WTC11 (cell line): ENCODE measurements around the gene CNOT9. TPM values are rescaled to one million over a fixed set of nuclear protein-coding genes. Genes with fewer than 3 reads are reported as not detected.

Source experiments
- ATAC-seq: fragments of 200-7000 bp; cut with Tn5 transposase; 2 replicates; pipeline ENCODE4 v1.10.0; 2021; ENCODE audit warnings: mild to moderate bottlenecking, moderate library complexity
- CTCF ChIA-PET: fragments of 300-600 bp; sonication (Branson Sonifier 250); formaldehyde crosslinking; loops from one replicate; lab custom pipeline; 2021; ENCODE audit warnings: antibody characterized with exemption; lab: Charles Lee
- POLR2A ChIA-PET: fragments of 350-600 bp; sonication (Branson Sonifier 250); formaldehyde crosslinking; loops from one replicate; lab custom pipeline; 2021; ENCODE audit warnings: antibody characterized with exemption; lab: Charles Lee
- DNase-seq: peaks from one replicate; pipeline ENCODE4 v3.0.0; 2021; ENCODE audit warnings: low spot score
- H3K27ac Mint-ChIP-seq: 2 replicates; pipeline ENCODE4 v1.8.0; 2021; ENCODE audit warnings: mixed read lengths
- H3K27me3 Mint-ChIP-seq: 2 replicates; pipeline ENCODE4 v1.8.0; 2021; ENCODE audit warnings: low read depth, mild to moderate bottlenecking, moderate library complexity, mixed read lengths
- H3K36me3 Mint-ChIP-seq: 2 replicates; pipeline ENCODE4 v1.8.0; 2021; ENCODE audit warnings: mixed read lengths
- H3K4me1 Mint-ChIP-seq: 2 replicates; pipeline ENCODE4 v1.8.0; 2022; ENCODE audit warnings: mixed read lengths
- H3K4me3 Mint-ChIP-seq: 2 replicates; pipeline ENCODE4 v1.8.0; 2021; ENCODE audit warnings: mild to moderate bottlenecking, moderate library complexity, mixed read lengths
- H3K9me3 Mint-ChIP-seq: 2 replicates; pipeline ENCODE4 v1.8.0; 2021; ENCODE audit warnings: mixed read lengths
- ATF2 ChIP-seq: sonication (generic); formaldehyde crosslinking; IDR thresholded peaks from 2 replicates; pipeline ENCODE4 v1.8.1; 2022; ENCODE audit warnings: low read depth, missing genetic modification reagents, borderline replicate concordance
- ATF6 ChIP-seq: sonication (generic); formaldehyde crosslinking; IDR thresholded peaks from 2 replicates; pipeline ENCODE4 v1.8.1; 2023; ENCODE audit warnings: mild to moderate bottlenecking, missing genetic modification reagents
- CBFB ChIP-seq: sonication (generic); formaldehyde crosslinking; IDR thresholded peaks from 2 replicates; pipeline ENCODE4 v1.8.1; 2022; ENCODE audit warnings: mild to moderate bottlenecking, low read depth, missing genetic modification reagents
- CDX4 ChIP-seq: fragments of 250-450 bp; sonication (Bioruptor Pico); IDR thresholded peaks from 2 replicates; pipeline ENCODE4 v1.9.0; 2021; ENCODE audit warnings: moderate library complexity, mild to moderate bottlenecking, inconsistent platforms, borderline replicate concordance
- CREB1 ChIP-seq: sonication (generic); formaldehyde crosslinking; IDR thresholded peaks from 2 replicates; pipeline ENCODE4 v1.8.0; 2023; ENCODE audit warnings: mild to moderate bottlenecking, missing genetic modification reagents
- ETV6 ChIP-seq: sonication (generic); formaldehyde crosslinking; IDR thresholded peaks from 2 replicates; pipeline ENCODE4 v1.8.1; 2022; ENCODE audit warnings: mild to moderate bottlenecking, missing genetic modification reagents
- FOXP1 ChIP-seq: sonication (generic); formaldehyde crosslinking; IDR thresholded peaks from 2 replicates; pipeline ENCODE4 v1.8.0; 2022; ENCODE audit warnings: missing genetic modification reagents, mild to moderate bottlenecking, moderate library complexity, borderline replicate concordance
- IRF2 ChIP-seq: sonication (generic); formaldehyde crosslinking; IDR thresholded peaks from 2 replicates; pipeline ENCODE4 v1.8.0; 2022; ENCODE audit warnings: low read depth, missing genetic modification reagents, borderline replicate concordance
- JUN ChIP-seq: sonication (generic); formaldehyde crosslinking; IDR thresholded peaks from 2 replicates; pipeline ENCODE4 v1.8.0; 2023; ENCODE audit warnings: mild to moderate bottlenecking, missing genetic modification reagents
- KAT7 ChIP-seq: sonication (generic); formaldehyde crosslinking; IDR thresholded peaks from 2 replicates; pipeline ENCODE4 v1.8.1; 2023; ENCODE audit warnings: missing genetic modification reagents, mild to moderate bottlenecking, borderline replicate concordance
- MAX ChIP-seq: sonication (generic); formaldehyde crosslinking; IDR thresholded peaks from 2 replicates; pipeline ENCODE4 v1.8.0; 2022; ENCODE audit warnings: mild to moderate bottlenecking, missing genetic modification reagents
- MLX ChIP-seq: sonication (generic); formaldehyde crosslinking; IDR thresholded peaks from 2 replicates; pipeline ENCODE4 v1.8.1; 2023; ENCODE audit warnings: mild to moderate bottlenecking, missing genetic modification reagents, moderate library complexity
- NFATC4 ChIP-seq: fragments of 250-450 bp; sonication (Bioruptor Pico); IDR thresholded peaks from 2 replicates; pipeline ENCODE4 v1.9.0; 2021; ENCODE audit warnings: mild to moderate bottlenecking
- PREB ChIP-seq: sonication (generic); formaldehyde crosslinking; IDR thresholded peaks from 2 replicates; pipeline ENCODE4 v1.8.1; 2022; ENCODE audit warnings: mild to moderate bottlenecking, missing genetic modification reagents, moderate library complexity, borderline replicate concordance
- RELA ChIP-seq: sonication (generic); formaldehyde crosslinking; IDR thresholded peaks from 2 replicates; pipeline ENCODE4 v1.8.1; 2022; ENCODE audit warnings: missing genetic modification reagents, mild to moderate bottlenecking, borderline replicate concordance
- TP53 ChIP-seq: sonication (generic); formaldehyde crosslinking; IDR thresholded peaks from 2 replicates; pipeline ENCODE4 v1.8.1; 2023; ENCODE audit warnings: mild to moderate bottlenecking, missing genetic modification reagents
- USF2 ChIP-seq: sonication (generic); formaldehyde crosslinking; IDR thresholded peaks from 2 replicates; pipeline ENCODE4 v1.8.1; 2023; ENCODE audit warnings: mild to moderate bottlenecking, missing genetic modification reagents, moderate library complexity
- ZMAT4 ChIP-seq: fragments of 250-450 bp; sonication (Bioruptor Pico); IDR thresholded peaks from 2 replicates; pipeline ENCODE4 v1.9.0; 2021; ENCODE audit warnings: mild to moderate bottlenecking
- ZNF121 ChIP-seq: sonication (generic); formaldehyde crosslinking; IDR thresholded peaks from 2 replicates; pipeline ENCODE4 v1.8.0; 2023; ENCODE audit warnings: missing genetic modification reagents
- ZNF263 ChIP-seq: sonication (generic); formaldehyde crosslinking; IDR thresholded peaks from 2 replicates; pipeline ENCODE4 v1.8.1; 2022; ENCODE audit warnings: low read depth, mild to moderate bottlenecking, moderate library complexity, missing genetic modification reagents
- ZNF416 ChIP-seq: fragments of 250-450 bp; sonication (Bioruptor Pico); IDR thresholded peaks from 2 replicates; pipeline ENCODE4 v1.9.0; 2021; ENCODE audit warnings: mild to moderate bottlenecking, inconsistent platforms
- ZNF423 ChIP-seq: fragments of 250-450 bp; sonication (Bioruptor Pico); IDR thresholded peaks from 2 replicates; pipeline ENCODE4 v2.1.2; 2022; ENCODE audit warnings: mild to moderate bottlenecking, moderate library complexity
- ZNF425 ChIP-seq: fragments of 250-450 bp; sonication (Bioruptor Pico); conservative IDR thresholded peaks from 2 replicates; pipeline ENCODE4 v1.9.0; 2021; ENCODE audit warnings: mild to moderate bottlenecking
- total RNA-seq: library from RNA; stranded (reverse); gene quantifications from 3 replicates; pipeline ENCODE4 v1.2.3, GENCODE V29; 2021

CNOT9 gene
- total RNA-seq, 1 experiment from 2014 or later, result 62.6 TPM

- Mint-ChIP-seq H3K27me3 (no peaks in the 10 kb centered on the region), H3K9me3 (no peaks in the 10 kb centered on the region), H3K36me3 (peaks cover 52% of the 10 kb centered on the region), H3K4me1 (no peaks in the 10 kb centered on the region), H3K27ac (no peak overlapping the region), H3K4me3 (no peak overlapping the region)
- TF ChIP-seq CDX4 (no peak), FOXP1 (CRISPR knock-in tag) (no peak), ZNF425 (CRISPR knock-in tag) (no peak), PREB (no peak), ZNF263 (CRISPR knock-in tag) (no peak), ZNF121 (CRISPR knock-in tag) (no peak), RELA (CRISPR knock-in tag) (no peak), JUN (CRISPR knock-in tag) (no peak), ETV6 (CRISPR knock-in tag) (no peak), ATF2 (CRISPR knock-in tag) (no peak), MAX (CRISPR knock-in tag) (no peak), MLX (CRISPR knock-in tag) (no peak), IRF2 (CRISPR knock-in tag) (no peak)
- POLR2A ChIA-PET, result no interaction called here
- ATAC-seq (no peak), DNase-seq (no peak)
- CTCF ChIA-PET, result interaction anchor here (1.1 kb wide), 1 partner anchor 9 kb away, joined by 3 read pairs; no protein-coding TSS in a partner anchor
Observed at GRCh38 chr2:218643751-218644310, 75.2 kb downstream of the CNOT9 start.

- Mint-ChIP-seq H3K36me3 (peaks cover 53% of the 10 kb centered on the region), H3K27ac (no peak overlapping the region), H3K9me3 (no peaks in the 10 kb centered on the region)
- POLR2A ChIA-PET, result no interaction called here
- ATAC-seq, result peak; percentile 41
- DNase-seq, result no peak
- no peak for TF ChIP-seq NFATC4
- TF ChIP-seq ZMAT4, result no peak
- no peak for TF ChIP-seq CREB1
- no peak for TF ChIP-seq KAT7 (CRISPR knock-in tag)
- TF ChIP-seq ATF6 (CRISPR knock-in tag), result no peak
- TF ChIP-seq ZNF423 (CRISPR knock-in tag), result no peak
- no peak for TF ChIP-seq ZNF416 (CRISPR knock-in tag)
- no peak for TF ChIP-seq CBFB (CRISPR knock-in tag)
- no peak for TF ChIP-seq TP53 (CRISPR knock-in tag)
- TF ChIP-seq USF2 (CRISPR knock-in tag), result no peak
- TF ChIP-seq, all 79 proteins: peak for 0
- CTCF ChIA-PET, result interaction anchor here (1.1 kb wide), 1 partner anchor 8 kb away, joined by 3 read pairs; no protein-coding TSS in a partner anchor
- H3K27me3 Mint-ChIP-seq, result no peaks in the 10 kb centered on the region
- H3K4me1 Mint-ChIP-seq, result no peaks in the 10 kb centered on the region
- no peak overlapping the region for H3K4me3 Mint-ChIP-seq
Observed at GRCh38 chr2:218644721-218645120, 76.1 kb downstream of the CNOT9 start.
